NCI-H1694 (cell line): Measurements from ENCODE around the gene KLC1.

Experiments
- DNase-seq: peaks from one replicate; lab custom pipeline; 2025; lab: John Stamatoyannopoulos, UW

Gene KLC1

GRCh38 chr14:103735815-103736545, 107.0 kb downstream of the KLC1 start:
- DNase-seq, result no peak

DNA sequence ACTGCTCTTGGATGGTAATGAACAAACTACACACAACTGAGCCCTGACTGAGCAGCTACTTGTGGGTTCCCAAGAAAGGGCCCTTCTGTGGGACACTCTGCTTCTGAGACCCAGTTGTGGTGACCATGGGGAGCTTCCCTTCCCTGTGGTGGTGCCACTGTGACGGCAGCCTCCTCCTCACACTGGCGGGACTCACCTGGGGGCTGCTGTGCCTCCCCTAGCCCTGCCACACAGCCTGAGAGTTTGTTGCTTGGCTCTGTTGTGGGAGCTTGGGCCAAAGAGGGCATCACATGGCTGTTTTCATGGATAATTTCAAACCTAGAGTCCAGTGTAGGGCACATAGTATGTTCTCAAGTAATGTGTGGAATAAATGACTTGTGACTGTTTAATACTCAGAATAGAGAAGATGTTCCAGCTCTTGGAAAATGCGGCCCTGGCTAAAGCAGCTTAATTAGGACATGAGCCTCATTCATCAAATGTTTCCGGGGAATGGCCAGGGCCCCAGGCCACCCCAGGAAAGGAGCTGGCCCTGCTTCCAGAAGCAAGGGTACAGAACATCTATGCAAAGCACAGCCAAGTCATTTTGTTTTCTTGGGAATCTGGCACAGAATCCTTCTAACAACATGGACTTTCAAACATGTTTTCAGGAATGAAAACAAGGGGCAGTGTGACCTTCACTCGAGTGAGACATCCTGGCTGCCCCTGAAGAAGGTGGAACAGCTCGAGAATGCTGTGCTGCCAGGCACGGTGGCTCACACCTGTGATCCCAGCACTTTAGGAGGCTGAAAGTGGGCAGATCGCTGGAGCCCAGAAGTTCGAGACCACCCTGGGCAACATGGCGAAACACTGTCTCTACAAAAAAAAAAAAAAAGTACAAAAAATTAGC, 107.8 kb downstream of the KLC1 start:
- no peak for DNase-seq

DNA sequence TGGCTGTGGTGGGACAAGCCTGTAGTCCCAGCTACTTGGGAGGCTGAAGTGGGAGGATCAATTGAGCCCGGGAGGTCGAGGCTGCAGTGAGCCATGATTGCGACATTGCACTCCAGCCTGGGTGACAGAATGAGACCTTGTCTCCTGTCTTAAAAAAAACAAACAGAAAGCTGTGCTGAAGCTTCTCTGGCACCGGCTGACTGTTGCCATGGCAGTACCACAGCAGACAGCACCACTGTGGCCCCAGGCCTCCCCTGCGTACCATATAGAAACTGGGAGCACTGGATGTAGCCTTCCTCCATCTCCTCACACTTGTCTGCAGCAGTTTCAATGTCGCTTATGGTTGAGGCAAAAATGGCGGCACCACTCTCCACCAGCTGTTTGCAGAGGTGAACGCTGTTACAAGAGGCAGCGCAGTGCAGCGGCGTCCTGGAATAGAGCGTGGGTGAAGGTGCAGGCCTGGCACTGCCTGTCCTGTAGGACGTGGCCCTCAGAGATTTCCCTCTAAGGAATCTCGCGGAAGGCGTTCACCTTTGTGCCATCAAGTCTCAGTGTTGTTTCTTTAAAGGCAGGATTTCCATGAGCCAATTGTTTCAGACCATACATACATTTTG, 108.5 kb downstream of the KLC1 start:
- no peak for DNase-seq

- no peak for DNase-seq
Observed at GRCh38 chr14:103738166-103738565, 109.2 kb downstream of the KLC1 start.

- no peak for DNase-seq
Observed at GRCh38 chr14:103738701-103739451, 109.9 kb downstream of the KLC1 start.

- no peak for DNase-seq
Observed at GRCh38 chr14:103739466-103739792, 110.4 kb downstream of the KLC1 start.

- no peak for DNase-seq
Observed at GRCh38 chr14:103739793-103740501, 110.9 kb downstream of the KLC1 start.

DNA sequence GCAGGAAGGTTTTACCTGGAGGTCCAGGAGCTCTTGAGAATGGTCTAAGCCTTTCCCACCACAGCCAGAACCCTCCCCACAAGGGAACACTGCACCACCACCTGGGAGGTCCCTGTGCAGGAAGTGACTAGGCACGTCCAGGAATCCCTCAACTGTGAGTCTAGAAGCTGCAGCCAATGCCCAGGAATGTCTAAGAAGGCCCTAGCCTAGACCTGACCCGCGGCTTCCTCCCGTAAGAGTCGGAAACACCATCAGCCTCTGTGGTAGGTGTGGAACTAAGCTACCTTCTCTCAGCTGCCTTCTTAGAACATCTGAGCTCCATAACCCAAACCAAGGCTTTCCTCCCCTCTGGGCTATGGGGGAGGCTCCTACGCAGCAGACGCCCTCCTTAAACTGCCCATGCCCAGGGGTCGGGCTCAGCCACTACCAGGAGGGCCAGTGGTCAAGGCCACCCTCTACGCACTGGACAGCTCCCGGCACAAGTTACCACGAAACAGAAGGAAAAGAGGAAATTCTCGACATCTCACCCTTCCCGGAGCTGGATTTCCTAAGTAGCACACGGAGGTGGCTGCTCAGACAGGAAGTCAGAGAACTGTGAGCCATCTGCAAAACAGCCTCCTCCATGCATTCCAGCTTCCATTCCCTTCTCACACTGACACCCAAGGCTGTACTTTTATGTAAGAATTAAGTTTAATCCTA, 112.1 kb downstream of the KLC1 start:
- DNase-seq, result no peak

- no peak for DNase-seq
Observed at GRCh38 chr14:103741876-103742275, 112.9 kb downstream of the KLC1 start.

DNA sequence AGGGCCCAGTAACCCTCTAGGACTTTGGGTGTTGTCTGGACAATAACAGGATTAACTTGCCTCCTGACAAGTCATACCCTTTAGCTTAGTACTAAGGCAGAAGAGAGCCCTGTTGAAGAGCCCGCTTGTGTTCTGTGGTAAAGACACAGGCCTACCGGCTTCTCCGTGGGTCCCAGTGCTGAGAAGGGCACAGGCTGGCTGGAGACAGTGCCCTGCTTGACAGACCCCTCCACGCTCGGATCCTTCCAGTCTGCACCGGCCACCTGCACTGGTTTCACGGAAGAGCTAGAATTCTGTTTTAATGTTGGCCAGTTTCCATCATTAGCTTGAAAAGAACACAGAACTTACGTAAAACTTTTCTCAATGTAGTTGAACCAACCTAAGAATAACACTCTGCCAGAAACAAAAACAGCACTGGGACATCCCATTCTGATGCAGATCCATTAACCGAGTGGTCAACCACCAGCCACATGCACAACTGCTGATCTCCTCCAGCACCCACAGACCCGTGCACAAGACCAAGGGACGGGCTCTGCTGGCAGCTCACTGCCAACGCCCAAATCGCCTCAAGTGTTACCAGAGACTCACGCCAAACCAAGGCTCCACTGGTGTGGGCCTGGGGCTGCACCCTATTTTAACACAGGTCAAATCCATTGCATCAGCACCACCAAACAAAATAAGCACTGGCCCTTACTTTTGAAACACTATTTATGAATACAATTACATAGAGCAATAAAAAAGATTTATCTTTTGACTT, 113.7 kb downstream of the KLC1 start:
- DNase-seq, result no peak

- no peak for DNase-seq
Observed at GRCh38 chr14:103743691-103744090, 114.7 kb downstream of the KLC1 start.

- DNase-seq, result no peak
Observed at GRCh38 chr14:103744621-103745395, 115.8 kb downstream of the KLC1 start.

DNA sequence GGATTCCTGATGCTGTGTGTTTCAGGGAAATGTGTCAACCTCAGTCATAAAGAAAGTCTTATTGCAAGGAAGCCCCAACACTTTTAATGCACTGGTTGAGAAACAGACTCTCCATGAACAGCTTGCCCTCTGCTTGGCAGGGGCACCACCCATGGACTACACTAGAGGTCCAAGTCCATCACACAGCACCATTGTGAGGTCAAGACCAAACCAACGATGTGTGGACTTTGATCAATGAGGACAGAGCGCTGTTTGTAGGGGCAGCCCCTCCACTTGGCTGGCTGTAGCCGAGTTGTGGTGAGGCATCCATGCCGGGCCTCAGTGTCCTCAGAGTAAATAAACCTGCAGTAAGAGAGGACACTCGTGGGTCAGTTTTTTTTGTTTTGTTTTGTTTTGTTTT, 116.4 kb downstream of the KLC1 start:
- no peak for DNase-seq

DNA sequence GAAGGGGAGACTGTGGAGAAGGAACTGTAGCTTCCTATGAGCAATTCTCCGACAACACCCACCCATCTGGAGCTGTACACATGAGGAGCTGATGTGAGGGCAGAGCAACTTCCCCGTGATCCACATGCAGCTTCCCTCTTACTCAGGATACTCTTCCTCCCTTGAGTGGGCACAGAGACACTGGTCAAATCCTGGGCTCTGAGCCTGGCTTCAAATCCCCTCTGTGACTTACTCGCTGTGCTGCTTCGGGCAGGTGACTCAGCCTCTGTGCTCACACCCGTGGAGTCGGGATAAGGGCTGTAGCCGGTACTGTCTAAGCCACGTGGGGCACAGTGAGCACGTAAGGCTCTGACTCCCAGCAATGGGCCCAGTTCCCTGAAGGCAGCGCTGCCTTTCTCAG, 117.7 kb downstream of the KLC1 start:
- no peak for DNase-seq

GRCh38 chr14:103748534-103748857, 119.5 kb downstream of the KLC1 start:
- no peak for DNase-seq

GRCh38 chr14:103749452-103749851, 120.4 kb downstream of the KLC1 start:
- DNase-seq, result no peak

- no peak for DNase-seq
Observed at GRCh38 chr14:103749860-103750259, 120.8 kb downstream of the KLC1 start.
